NOMO-1 treated with DMSO at 0.1 percent for 48 hours (cell line): Measurements from ENCODE around the gene LINC01488.

ENCODE experiments used
- DNase-seq: peaks from one replicate; lab custom pipeline; 2025; ENCODE audit not compliant: unreplicated experiment; lab: John Stamatoyannopoulos, UW

The LINC01488 gene

DNA sequence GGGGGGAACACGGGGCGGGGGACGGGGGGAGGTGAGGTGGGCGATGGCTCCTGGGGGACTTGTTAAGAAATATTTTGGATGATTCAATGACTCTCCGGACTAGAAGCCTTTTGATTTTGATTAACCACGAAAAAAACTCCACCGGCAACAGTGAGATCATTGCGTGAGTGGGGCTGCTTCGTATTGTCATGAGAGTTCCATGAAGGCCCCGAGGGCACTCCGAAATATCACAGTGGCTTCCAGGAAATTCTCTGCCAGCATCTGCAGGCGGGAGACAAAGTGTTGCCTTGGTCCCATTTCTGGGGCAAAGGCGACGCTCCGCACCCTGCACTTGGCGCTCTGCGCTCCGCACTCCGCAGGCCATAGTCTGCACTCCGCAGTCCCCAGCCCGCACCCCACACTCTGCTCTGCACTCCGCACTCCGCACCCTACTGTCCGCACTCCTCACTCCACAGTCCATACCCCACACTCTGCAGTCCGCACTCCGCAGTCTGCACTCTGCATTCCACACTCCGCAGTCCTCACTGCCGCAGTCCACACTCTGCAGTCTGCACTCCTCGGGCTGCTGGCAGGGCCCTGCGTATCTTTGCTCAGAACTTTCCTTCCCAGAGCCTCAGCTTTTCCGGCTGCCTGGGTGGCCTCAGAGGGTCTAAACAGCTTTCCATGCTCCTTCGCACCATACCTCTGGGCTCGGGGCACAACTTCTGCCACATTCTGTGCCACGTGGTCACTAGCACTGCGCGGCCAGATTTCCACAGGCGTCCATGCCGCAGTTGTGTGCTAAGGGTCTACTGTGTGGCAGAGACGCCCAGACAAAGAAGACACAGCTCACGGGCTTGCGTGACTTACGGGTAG lies 61.1 kb downstream of the LINC01488 start:
- DNase-seq = no peak
